Measurements from ENCODE around the gene PLEKHM2. TPM values are rescaled to one million over a fixed set of nuclear protein-coding genes. Genes with fewer than 3 reads are reported as not detected.

The PLEKHM2 gene, protein sequence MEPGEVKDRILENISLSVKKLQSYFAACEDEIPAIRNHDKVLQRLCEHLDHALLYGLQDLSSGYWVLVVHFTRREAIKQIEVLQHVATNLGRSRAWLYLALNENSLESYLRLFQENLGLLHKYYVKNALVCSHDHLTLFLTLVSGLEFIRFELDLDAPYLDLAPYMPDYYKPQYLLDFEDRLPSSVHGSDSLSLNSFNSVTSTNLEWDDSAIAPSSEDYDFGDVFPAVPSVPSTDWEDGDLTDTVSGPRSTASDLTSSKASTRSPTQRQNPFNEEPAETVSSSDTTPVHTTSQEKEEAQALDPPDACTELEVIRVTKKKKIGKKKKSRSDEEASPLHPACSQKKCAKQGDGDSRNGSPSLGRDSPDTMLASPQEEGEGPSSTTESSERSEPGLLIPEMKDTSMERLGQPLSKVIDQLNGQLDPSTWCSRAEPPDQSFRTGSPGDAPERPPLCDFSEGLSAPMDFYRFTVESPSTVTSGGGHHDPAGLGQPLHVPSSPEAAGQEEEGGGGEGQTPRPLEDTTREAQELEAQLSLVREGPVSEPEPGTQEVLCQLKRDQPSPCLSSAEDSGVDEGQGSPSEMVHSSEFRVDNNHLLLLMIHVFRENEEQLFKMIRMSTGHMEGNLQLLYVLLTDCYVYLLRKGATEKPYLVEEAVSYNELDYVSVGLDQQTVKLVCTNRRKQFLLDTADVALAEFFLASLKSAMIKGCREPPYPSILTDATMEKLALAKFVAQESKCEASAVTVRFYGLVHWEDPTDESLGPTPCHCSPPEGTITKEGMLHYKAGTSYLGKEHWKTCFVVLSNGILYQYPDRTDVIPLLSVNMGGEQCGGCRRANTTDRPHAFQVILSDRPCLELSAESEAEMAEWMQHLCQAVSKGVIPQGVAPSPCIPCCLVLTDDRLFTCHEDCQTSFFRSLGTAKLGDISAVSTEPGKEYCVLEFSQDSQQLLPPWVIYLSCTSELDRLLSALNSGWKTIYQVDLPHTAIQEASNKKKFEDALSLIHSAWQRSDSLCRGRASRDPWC
- 47.2 TPM for total RNA-seq

DNA sequence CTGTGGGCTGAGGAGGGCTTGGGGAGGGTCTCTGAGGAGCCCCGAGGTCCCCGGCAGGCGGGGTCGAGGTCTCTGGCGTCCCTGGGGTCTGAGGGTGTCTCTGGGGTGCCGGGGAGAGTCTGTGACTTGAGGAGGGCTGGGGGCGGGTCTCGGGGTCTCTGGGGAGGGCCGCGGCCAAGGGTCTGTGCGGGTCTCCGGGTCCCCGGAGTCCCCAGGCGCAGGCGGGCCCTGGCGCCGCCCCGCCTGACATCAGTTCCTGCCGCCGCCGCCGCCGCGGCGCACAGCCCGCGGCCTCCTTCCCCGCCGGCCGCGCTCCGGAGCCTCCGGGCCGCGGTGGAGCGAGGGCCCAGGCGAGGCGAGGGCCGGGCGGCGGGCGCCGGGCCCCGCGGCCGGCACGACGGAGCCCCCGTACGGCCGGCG is at the start of gene PLEKHM2:
Gene PLEKHM2, plus strand, starts transcription at position 279 of the 420 bp plus-strand sequence. CDS start 239 bp downstream, outside the sequence.

GRCh38 chr1:15736038-15736891 is 52.1 kb downstream of the PLEKHM2 start, which contains the start of gene SLC25A34:
Gene SLC25A34, plus strand, starts transcription at chr1:15736258. Its CDS starts 228 bp downstream, at chr1:15736486.

GRCh38 chr1:15742339-15742801 is 58.2 kb downstream of the PLEKHM2 start, which contains the start of gene TMEM82:
Gene TMEM82, plus strand, starts transcription at chr1:15742499. Its CDS starts 61 bp downstream, at chr1:15742560.

DNA sequence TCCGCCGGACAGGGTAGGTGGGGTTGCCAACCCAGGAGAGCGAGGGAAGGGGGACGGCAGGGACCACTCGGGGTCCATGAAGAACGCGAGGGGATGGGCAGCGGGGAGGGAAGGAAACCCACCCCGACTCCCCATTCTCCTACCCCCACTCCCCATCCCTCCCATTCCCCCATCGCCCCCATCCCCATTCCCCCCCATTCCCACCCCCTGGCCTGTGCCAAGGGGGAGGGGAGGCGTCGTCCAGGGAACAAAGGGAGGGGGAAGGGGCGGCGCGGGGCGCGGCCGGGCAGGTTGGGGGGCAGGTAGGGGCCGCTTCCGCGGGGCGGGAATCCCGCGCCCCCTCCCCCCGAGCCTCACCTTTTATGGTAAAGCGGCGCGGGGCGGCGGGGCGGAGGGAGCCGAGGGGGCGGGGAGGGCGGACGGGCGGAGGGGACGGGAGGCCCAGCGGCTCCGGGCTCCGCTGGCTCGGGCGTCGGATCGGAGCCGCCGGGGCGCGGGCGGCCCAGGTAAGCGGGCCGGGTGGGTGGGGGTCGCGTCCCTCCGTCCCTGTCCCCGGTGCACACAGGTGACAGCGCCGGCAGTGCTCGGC is 74.3 kb downstream of the PLEKHM2 start, which contains the start of gene FBLIM1:
Gene FBLIM1, plus strand, starts transcription at position 453 of the 589 bp plus-strand sequence. CDS start 6,189 bp downstream, outside the sequence.

Other genes starting within 250 kb of the PLEKHM2 start
- not detected for gene CTRC, start 245.9 kb upstream of the PLEKHM2 start, total RNA-seq
- gene CELA2A, start 227.6 kb upstream of the PLEKHM2 start, total RNA-seq, result not detected
- gene CELA2B, start 208.2 kb upstream of the PLEKHM2 start, total RNA-seq, result not detected
- gene CASP9, start 160.1 kb upstream of the PLEKHM2 start, total RNA-seq, result 13.2 TPM
- gene DNAJC16, start 157.5 kb upstream of the PLEKHM2 start, total RNA-seq, result 32.6 TPM
- gene AGMAT, start 99.3 kb upstream of the PLEKHM2 start, total RNA-seq, result 1.2 TPM
- gene DDI2, start 66.9 kb upstream of the PLEKHM2 start, total RNA-seq, result 58.7 TPM
- gene SLC25A34, start 51.9 kb downstream of the PLEKHM2 start, total RNA-seq, result 3.4 TPM
- not detected for gene TMEM82, start 58.2 kb downstream of the PLEKHM2 start, total RNA-seq
- 46.5 TPM for gene FBLIM1, start 74.5 kb downstream of the PLEKHM2 start, total RNA-seq
- 1.1 TPM for gene UQCRHL, start 123.3 kb downstream of the PLEKHM2 start, total RNA-seq
- gene SPEN, start 163.4 kb downstream of the PLEKHM2 start, total RNA-seq, result 115 TPM

Data from camera-type eye (tissue), 1 donor.